HL-60 (cell line): ENCODE measurements around the gene HOXB13.

Experiments
- GABPA ChIP-seq: IDR thresholded peaks from 2 replicates; pipeline ENCODE4 v1.6.1; 2012; ENCODE audit warnings: low read depth
- POLR2AphosphoS5 ChIP-seq: IDR thresholded peaks from 2 replicates; pipeline ENCODE4 v1.6.1; 2012; ENCODE audit warnings: low read depth
- SPI1 ChIP-seq: IDR thresholded peaks from 2 replicates; pipeline ENCODE4 v1.6.1; 2012; ENCODE audit warnings: low read depth, mild to moderate bottlenecking, borderline replicate concordance
- TF ChIP-seq, protein P1 (sequence below): IDR thresholded peaks from one replicate; pipeline ENCODE4 v1.5.1; 2011; ENCODE audit warnings: low read length, control low read depth, inconsistent platforms; ENCODE audit not compliant: insufficient read depth
- TF ChIP-seq, protein P2 (sequence below): IDR thresholded peaks from 2 replicates; pipeline ENCODE4 v1.6.1; 2012; ENCODE audit warnings: low read depth; ENCODE audit not compliant: insufficient replicate concordance

DNA sequence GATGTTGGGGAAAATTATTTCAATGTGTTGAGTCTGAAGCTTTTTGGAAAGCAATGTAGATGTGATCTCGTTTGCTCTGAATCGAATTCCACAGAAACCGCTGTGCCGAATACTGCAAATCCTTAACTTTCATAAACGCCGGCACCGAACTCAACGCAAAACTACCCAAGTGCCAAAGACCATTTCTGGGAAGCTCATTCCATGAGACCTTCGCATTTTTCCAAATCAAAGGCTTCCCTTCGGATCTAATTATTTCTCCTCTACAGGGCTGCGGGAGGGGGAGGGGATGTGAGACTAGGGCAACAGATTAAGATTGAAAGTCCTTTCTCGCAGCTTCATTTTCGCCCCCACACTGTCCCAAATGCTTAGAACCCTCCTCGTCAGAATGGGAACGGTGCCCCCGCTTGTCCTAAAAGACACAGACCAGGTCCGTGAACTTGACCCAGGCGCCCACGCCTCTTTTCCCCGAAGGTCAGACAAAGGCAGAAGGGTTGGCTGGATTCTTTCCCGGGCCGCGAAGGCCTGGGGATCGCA lies 10.3 kb downstream of the HOXB13 start:
- TF ChIP-seq, protein P1, sequence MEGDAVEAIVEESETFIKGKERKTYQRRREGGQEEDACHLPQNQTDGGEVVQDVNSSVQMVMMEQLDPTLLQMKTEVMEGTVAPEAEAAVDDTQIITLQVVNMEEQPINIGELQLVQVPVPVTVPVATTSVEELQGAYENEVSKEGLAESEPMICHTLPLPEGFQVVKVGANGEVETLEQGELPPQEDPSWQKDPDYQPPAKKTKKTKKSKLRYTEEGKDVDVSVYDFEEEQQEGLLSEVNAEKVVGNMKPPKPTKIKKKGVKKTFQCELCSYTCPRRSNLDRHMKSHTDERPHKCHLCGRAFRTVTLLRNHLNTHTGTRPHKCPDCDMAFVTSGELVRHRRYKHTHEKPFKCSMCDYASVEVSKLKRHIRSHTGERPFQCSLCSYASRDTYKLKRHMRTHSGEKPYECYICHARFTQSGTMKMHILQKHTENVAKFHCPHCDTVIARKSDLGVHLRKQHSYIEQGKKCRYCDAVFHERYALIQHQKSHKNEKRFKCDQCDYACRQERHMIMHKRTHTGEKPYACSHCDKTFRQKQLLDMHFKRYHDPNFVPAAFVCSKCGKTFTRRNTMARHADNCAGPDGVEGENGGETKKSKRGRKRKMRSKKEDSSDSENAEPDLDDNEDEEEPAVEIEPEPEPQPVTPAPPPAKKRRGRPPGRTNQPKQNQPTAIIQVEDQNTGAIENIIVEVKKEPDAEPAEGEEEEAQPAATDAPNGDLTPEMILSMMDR = no peak
- TF ChIP-seq POLR2AphosphoS5 (no peak), SPI1 (no peak), GABPA (no peak)
- TF ChIP-seq, protein P2, sequence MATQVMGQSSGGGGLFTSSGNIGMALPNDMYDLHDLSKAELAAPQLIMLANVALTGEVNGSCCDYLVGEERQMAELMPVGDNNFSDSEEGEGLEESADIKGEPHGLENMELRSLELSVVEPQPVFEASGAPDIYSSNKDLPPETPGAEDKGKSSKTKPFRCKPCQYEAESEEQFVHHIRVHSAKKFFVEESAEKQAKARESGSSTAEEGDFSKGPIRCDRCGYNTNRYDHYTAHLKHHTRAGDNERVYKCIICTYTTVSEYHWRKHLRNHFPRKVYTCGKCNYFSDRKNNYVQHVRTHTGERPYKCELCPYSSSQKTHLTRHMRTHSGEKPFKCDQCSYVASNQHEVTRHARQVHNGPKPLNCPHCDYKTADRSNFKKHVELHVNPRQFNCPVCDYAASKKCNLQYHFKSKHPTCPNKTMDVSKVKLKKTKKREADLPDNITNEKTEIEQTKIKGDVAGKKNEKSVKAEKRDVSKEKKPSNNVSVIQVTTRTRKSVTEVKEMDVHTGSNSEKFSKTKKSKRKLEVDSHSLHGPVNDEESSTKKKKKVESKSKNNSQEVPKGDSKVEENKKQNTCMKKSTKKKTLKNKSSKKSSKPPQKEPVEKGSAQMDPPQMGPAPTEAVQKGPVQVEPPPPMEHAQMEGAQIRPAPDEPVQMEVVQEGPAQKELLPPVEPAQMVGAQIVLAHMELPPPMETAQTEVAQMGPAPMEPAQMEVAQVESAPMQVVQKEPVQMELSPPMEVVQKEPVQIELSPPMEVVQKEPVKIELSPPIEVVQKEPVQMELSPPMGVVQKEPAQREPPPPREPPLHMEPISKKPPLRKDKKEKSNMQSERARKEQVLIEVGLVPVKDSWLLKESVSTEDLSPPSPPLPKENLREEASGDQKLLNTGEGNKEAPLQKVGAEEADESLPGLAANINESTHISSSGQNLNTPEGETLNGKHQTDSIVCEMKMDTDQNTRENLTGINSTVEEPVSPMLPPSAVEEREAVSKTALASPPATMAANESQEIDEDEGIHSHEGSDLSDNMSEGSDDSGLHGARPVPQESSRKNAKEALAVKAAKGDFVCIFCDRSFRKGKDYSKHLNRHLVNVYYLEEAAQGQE = no peak
